NCI-H345 (cell line): Measurements from ENCODE around the gene ERMP1.
"Not testable (repeated sequence)": the region's sequence is repeated elsewhere in the genome, so short reads cannot be mapped to it uniquely, and the experiment has no call there.

Source experiments
- DNase-seq: peaks from one replicate; lab custom pipeline; 2025; lab: John Stamatoyannopoulos, UW

ERMP1 gene

DNA sequence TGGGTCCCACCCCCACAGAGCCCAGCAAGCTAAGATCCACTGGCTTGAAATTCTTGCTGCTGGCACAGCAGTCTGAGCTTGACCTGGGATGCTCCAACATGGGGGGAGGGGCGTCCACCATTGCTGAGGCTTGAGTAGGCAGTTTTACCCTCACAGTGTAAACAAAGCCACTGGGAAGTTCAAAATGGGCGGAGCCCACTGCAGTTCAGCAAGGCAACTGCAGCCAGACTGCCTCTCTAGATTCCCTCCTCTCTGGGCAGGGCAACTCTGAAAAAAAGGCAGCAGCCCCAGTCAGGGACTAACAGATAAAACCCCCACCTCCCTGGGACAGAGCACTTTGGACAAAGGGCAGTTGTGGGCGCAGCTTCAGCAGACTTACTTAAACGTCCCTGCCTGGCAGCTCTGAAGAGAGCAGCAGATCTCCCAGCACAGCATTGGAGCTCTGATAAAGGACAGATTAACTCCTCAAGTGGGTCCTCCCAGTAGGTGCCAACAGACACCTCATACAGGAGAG lies 53.2 kb downstream of the ERMP1 start:
- DNase-seq: not testable (repeated sequence)

- DNase-seq: no peak
These were observed 54.1 kb downstream of the ERMP1 start for GRCh38 chr9:5778805-5779204.

GRCh38 chr9:5773324-5773999 lies 59.5 kb downstream of the ERMP1 start:
- no peak for DNase-seq

- DNase-seq: no peak
These were observed 64.7 kb downstream of the ERMP1 start for GRCh38 chr9:5767968-5768932.

GRCh38 chr9:5764130-5764868 lies 68.6 kb downstream of the ERMP1 start:
- no peak for DNase-seq

DNA sequence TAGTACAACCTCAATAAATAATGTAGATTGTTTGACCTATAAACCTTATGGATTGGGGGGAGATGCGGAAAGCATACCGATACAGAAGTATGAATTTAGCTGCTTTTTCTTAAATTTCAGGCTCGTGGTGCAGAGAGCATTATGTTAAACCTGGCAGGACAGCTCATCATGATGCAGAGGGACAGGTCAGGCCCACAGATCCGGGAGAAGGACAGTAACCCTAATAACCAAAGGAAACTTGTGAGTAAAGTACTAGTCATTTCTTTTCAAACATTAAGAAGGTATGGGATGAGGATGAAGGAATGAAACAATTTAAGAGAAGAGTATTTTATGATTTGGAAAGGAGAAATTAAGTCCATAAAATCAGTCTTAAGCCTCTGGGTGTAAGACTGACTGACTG lies 70.5 kb downstream of the ERMP1 start:
- DNase-seq: no peak

DNA sequence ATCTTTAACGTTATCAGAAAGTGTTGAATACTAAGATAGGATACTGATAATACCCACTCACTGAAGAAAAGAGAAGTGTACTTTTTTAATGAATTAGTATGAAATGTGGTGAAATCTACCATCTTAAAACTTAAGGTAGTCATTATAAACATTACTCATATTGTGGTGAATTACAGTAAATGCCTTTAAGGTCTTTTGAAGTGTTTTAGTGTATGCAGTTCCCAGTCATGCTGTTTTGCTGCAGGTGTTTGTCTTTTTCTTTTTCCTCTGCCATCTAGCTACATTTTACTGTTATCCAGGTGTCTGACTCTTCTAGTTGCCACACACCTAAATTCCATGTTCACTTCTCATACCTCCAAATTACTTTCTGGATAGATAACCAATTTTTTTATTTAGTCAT lies 72.6 kb downstream of the ERMP1 start:
- DNase-seq: no peak

GRCh38 chr9:5756633-5757032 lies 76.3 kb downstream of the ERMP1 start:
- DNase-seq: no peak

DNA sequence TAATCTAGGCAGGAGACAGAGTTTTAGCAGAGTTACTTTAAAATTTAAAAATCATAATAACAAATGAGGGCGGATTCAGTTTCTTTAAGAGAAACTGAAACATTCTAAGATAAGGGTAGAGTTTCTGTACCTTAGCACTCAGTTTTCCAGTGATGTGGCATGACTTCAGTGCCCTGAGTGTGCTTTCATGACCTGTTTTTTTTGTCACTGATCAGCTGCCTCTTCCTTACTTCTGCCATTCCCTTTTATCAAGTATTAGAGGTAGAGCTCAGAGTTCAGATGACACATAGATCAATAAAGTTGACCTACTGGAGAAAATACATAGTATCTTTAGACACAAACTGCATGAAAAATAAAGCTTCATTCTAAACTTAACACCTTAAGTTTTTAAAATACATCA lies 82.3 kb downstream of the ERMP1 start:
- DNase-seq: no peak

GRCh38 chr9:5749306-5749705 lies 83.6 kb downstream of the ERMP1 start:
- no peak for DNase-seq

DNA sequence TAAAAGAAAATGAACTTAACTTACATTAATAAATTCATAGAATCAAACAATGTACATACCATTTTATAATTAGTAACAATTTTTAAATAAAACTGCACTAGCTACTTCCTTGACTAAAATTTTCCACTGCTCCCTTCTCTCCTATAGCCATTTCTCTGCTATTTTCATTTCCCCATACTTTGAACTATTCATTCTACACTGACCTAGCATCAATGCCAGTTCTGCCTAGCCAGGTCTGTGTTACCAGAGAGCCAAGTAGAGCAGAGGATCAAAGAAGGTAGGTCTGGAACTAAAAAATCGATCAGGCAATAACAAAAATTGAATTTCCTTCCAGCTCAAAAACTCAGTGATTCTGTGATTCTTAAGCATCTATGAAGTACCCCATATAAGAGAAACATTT lies 84.5 kb downstream of the ERMP1 start:
- no peak for DNase-seq

DNA sequence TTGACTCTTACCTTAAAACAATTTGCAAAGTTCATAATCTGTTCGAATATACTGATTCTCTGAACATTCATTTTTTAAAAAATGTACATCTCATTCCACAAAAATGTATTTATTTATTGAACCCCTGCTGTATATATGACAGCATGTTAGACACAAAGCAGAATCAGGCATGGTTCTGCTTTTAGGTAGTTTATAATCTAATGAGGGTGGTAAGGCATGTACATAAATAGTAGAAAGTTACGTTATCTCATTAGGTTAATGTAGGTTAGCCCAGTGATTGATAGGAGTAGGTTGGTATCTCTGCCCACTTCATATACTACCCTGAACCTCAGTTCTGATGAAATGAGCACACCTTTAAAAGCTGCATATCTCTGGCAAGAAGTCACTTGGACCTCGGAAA lies 89.8 kb downstream of the ERMP1 start:
- DNase-seq: no peak

DNA sequence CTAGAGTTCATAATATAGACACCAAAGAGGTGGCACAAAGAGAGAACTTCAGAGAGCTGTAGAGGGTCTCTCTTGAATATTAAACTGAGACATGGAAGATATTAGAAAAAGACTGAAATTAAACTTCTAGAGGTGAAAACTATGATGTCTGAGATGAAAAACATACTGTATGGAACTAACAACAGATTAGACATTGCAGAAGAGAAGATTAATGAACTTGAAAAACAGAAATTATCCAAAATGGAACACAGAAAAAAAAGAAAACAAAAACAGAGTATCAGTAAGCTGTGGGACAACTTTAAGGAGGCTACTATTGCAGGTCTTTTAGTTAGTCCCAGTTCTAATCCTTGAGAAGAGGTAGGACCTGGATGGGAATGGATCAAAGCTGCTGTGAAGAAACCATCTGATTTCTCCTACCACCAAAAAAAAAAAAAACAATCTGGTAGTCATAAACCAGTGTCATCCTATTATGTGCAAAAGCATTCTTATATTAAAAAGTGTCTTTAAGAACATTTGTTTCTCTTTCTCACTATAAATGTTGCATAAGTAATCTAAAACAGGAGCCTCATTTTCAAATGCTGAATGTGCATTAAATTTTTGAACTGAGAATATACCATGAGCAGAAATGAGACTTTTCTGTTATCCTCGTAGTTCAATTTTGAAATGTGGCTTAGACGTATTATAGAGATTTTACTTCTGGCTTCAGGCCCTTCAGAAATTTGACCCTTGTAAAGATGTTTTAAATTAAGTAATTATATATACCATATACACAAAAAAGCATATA lies 96.2 kb downstream of the ERMP1 start:
- DNase-seq: no peak

- DNase-seq: no peak
These were observed 97.8 kb downstream of the ERMP1 start for GRCh38 chr9:5735072-5735471.
